Measurements from ENCODE around the gene CAMTA1.

CAMTA1 gene

GRCh38 chr1:7658099-7658498, 872.8 kb downstream of the CAMTA1 start:
- no peak for DNase-seq (ENCODE audit: low spot score)

GRCh38 chr1:7659514-7659913, 874.3 kb downstream of the CAMTA1 start:
- DNase-seq (ENCODE audit: low spot score): no peak

GRCh38 chr1:7663451-7664146, 878.3 kb downstream of the CAMTA1 start:
- DNase-seq (ENCODE audit: low spot score): no peak

GRCh38 chr1:7664147-7664892, 879.1 kb downstream of the CAMTA1 start:
- no peak for DNase-seq (ENCODE audit: low spot score)

- DNase-seq (ENCODE audit: low spot score): no peak
Observed at GRCh38 chr1:7664893-7665250, 879.6 kb downstream of the CAMTA1 start.

GRCh38 chr1:7666249-7666648, 881.0 kb downstream of the CAMTA1 start:
- no peak for DNase-seq (ENCODE audit: low spot score)

GRCh38 chr1:7667159-7667558, 881.9 kb downstream of the CAMTA1 start:
- no peak for DNase-seq (ENCODE audit: low spot score)

GRCh38 chr1:7667625-7668218, 882.5 kb downstream of the CAMTA1 start:
- DNase-seq (ENCODE audit: low spot score): peak; percentile 94

GRCh38 chr1:7669559-7670311, 884.5 kb downstream of the CAMTA1 start:
- peak; percentile 80 for DNase-seq (ENCODE audit: low spot score)

GRCh38 chr1:7670334-7671145, 885.3 kb downstream of the CAMTA1 start:
- no peak for DNase-seq (ENCODE audit: low spot score)

- no peak for DNase-seq (ENCODE audit: low spot score)
Observed at GRCh38 chr1:7671146-7671465, 885.9 kb downstream of the CAMTA1 start.

GRCh38 chr1:7671676-7672075, 886.4 kb downstream of the CAMTA1 start:
- no peak for DNase-seq (ENCODE audit: low spot score)

- DNase-seq (ENCODE audit: low spot score): no peak
Observed at GRCh38 chr1:7672864-7673263, 887.6 kb downstream of the CAMTA1 start.

GRCh38 chr1:7674972-7675371, 889.7 kb downstream of the CAMTA1 start:
- DNase-seq (ENCODE audit: low spot score): no peak

GRCh38 chr1:7675431-7676273, 890.4 kb downstream of the CAMTA1 start:
- DNase-seq (ENCODE audit: low spot score): no peak

GRCh38 chr1:7676274-7676945, 891.2 kb downstream of the CAMTA1 start:
- DNase-seq (ENCODE audit: low spot score): no peak

- DNase-seq (ENCODE audit: low spot score): no peak
Observed at GRCh38 chr1:7677111-7677510, 891.9 kb downstream of the CAMTA1 start.

- no peak for DNase-seq (ENCODE audit: low spot score)
Observed at GRCh38 chr1:7677815-7678214, 892.6 kb downstream of the CAMTA1 start.

- no peak for DNase-seq (ENCODE audit: low spot score)
Observed at GRCh38 chr1:7678491-7679158, 893.4 kb downstream of the CAMTA1 start.
